ENCODE data around the gene EXOC4.
"Not testable (repeated sequence)": the region's sequence is repeated elsewhere in the genome, so short reads cannot be mapped to it uniquely, and the experiment has no call there.

EXOC4 gene

DNA sequence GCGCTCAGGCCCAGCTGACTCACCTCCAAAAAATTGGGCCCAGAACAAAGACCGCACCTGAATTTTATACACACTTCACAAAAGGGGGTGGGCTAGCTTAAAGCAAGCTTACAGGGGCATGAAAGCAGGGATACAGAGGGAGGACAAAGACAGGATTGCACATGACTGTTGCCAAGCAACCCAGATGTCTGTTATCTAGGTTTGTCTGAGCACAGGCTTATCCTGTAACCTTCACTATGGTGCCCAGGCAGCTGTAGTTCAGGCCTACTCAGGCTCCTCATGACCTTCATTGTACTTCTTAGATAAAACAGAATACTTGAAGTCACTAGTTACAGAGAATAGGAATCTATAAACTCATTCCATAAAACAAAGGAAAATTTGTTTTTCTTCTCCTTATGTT, 824.7 kb downstream of the EXOC4 start:
- not testable (repeated sequence) for DNase-seq (ENCODE audit: low read depth)

DNA sequence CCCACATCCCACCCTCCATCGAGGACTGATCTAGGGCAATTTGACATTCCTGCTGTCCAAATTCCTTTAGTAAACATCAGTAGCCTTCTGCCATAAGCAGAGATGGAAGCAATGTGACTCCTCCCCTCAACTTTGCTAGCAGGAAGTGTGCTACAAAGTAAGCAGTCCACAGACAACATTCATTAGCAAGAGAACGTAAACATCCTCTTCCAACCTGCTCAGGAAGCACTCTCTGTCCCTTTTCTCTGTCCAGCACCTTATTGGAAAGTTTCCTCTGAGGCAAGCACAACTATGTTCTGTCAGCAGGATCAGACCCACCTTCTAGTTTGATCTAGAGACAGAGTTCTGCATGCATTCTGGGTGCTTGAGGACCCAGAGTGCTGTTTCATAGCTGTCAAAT, 826.1 kb downstream of the EXOC4 start:
- no peak for DNase-seq (ENCODE audit: low read depth)

DNA sequence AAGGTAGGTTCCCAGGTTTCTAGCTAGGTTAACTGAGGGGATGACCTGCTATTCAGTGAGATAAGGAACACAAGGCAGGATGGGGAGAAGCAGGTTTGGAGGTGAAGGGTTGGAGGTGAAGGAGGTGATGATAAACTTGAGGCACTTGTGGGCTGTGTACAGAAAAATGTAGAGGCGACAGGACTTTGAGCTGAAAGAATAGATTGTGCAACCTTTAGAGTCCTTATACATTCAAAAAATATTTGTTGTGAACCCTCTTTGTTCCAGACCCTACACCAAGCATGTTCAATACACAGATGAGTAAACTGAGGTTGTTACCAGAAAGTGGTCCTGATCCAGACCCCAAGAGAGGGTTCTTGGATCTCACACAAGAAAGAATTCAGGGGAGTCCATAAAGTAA, 828.8 kb downstream of the EXOC4 start:
- no peak for DNase-seq (ENCODE audit: low read depth)

DNA sequence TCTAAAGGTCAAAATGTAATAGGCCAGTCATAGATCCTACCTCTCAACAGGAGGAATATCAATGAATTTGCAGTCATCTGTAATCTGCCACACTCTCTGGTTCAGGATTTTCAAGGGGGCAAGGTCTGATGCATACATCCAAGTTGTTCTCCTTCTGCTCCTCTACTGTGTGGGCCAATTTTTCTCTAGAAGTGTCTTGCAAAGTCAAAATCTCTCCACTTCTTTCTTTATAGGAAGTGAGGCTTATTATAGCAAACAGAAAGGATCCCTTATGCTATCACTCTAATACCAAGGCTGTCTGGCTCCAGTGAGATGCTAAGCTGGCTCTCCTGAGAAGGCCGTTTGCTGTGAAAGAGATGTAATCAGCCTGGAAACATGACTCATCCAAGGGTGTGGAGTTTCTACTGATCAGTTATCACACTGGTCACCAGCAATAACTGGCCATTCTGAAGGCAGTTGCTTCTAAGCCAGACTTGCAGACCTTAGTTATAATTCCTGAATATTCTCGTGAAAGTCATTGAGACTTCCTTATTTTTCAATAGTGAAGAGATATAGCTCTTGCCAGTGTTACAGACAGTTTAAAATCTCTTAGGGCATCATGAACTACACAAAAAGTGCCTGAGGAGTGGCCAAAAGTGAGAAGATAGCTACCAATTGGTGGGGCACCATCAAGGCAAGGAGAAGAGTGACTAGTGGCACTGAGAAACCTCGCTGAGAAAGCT, 831.0 kb downstream of the EXOC4 start:
- peak; percentile 15 for DNase-seq (ENCODE audit: low read depth)

DNA sequence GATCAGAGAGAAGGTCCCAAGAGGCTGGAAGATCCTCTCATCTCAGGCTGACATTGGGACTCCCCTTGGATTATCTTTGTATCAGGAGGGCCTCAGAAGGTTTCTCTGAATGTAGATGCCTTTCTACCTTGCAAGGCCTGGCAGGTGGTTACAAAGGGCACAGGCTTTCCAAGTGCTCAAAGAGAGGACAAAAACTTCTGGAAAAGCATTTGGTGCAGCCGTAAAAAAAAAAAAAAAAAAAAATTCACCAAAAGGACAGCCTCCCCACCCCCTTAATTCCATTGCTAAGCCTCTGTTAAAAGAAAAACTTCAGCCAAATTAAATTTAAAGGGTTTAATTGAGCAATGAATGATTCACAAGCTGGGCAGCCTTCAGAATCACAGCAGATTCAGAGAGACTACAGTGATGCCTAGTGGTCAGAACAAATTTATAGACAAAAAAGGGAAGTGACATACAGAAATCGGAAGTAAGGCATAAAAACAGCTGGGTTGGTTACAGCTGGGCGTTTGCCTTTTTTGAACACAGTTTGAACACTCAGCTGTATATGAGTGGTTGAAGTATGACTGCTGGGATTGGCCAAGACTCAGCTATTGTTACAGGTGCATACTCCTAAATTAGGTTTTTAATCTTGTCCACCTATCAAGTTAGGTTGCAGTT, 831.7 kb downstream of the EXOC4 start:
- DNase-seq (ENCODE audit: low read depth): no peak

DNA sequence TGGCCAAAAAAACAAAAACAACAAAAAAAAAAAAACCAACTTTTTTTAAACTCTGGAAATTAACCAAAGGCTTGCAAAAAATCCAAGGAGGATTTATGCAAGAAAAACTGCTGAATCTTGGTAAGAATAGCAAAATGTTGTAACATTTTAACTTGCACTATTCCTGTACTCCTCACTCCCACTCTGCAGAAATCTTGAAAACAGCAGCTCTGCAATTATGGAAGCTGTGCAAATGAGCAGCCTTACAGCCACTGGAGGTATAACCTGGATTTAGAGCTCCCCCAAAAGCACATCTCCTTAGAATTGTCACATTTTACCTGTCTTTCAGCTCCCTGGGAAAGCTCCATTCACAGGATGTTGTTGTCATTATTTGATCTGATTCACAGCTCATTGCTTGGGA, 832.4 kb downstream of the EXOC4 start:
- no peak for DNase-seq (ENCODE audit: low read depth)

DNA sequence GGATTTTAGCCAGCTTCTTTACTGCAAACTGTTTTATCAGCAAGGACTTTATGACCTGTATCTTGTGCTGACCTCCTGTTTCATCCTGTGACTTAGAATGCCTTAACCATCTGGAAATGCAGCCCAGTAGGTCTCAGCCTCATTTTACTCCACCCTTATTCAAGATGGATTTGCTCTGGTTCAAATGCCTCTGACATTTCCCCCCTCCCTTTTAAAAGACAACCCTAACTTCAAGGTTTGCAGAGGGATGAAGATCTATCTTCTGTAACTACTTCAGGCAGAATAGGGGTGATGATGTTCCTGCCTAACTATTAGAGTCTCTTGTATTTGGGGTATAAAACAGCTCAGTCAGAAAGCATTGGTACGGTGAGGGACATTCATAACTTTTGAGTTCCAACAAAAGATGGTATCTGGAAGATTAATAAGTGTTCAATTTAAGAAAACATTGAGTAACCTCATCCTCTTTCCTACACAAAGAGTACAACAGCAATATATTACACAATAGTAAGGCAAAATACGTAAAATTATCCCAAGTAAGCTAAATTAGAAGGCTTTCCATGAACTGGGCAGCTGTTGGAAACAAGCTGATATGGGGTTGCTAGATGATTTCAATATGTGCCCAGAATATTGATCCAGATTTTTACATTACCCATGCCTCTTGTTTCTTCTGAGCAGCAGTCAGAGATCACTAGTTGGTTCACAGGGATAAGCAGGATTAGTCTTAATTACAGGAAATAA, 834.3 kb downstream of the EXOC4 start:
- no peak for DNase-seq (ENCODE audit: low read depth)

DNA sequence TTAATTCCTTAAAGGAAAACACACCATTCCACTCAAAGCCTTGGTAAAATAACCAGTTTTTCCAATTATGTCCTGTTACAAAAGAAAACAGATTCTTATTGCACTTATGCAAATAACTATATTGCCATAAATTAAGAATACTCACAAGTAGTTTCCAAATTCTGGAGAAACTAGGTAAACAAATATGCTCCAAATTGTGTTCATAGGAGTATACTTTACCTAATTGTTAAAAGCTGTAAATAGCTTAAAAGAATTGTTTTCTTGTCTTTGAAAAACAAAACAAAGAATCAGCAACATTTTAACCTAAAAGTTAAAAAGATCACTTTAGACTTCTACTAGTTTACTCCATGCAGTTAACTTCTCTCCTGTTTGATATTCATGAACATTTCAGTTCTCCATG, 835.3 kb downstream of the EXOC4 start:
- no peak for DNase-seq (ENCODE audit: low read depth)

DNA sequence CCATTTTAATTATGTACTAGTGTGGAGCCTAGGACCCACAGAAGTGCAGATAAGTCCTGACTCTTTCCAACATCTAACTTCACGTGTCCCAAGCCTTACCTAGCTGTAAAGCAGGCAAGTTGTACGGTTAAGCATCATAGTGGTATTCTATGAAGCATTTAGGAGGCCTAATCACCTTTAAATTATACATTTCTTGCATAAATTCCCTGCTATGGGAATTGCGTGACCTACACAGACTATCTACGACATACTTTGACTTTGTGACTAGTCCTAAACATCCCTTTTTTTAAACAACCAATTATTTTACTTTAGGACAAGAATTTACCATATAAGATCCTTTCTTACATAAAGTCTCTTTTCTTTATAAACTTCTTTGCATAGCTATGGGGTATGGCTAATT, 836.6 kb downstream of the EXOC4 start:
- DNase-seq (ENCODE audit: low read depth): no peak

DNA sequence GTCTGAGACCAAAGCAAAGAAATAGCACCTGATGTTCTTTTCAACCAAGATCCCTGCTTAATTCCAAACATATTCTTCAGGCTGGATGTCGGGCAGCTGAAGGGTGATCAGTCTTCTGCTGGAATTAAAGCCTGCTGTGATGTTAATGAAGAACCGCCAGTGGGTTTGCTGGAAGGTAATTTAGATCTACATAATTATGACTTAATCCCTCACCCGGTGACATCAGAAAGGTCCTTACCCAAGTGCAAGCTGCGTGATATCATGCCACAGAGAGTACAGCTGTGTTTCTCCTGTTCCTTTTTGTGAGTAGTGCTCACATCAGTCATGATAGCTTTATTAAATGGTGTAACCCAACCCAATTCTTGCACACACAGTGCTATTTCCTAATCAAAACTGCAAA, 845.2 kb downstream of the EXOC4 start:
- DNase-seq (ENCODE audit: low read depth): no peak

DNA sequence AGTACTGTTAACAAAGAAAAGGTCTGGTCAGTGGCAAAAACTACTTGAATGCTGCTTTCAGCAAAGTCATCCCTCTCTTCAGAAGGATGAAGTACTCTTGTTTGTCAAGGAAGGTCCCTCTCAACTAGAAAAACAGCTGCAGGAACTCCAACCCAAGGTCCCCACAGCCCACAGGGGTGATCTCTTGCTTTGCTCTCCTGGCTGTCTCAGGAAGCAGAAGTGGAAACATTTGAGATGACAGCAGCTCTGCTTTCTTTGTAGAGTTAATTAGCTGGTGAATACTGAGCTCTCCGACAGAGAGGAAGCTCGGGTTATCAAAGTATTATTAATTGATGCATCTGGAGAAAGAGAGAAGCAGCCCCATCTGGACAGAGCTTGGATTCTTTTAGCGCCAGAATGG, 848.8 kb downstream of the EXOC4 start:
- no peak for DNase-seq (ENCODE audit: low read depth)

DNA sequence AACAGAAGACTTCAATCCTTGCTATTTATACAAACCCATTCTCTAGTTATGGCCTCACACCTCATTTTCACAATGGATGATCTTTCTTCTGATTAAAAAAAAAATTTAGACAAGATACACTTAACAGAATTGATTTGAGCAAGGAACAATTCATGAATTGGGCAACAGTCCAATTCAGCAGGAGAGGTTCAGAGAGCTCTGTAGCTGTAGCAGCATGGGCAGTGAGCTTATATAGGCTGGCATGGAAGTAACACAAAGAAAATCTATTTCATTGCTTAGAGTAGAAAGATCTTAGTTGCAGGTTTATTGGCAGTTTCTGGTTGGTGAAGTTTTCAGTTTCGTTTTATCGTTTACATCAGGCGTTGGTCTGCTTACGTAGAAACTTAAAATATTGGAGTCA, 851.3 kb downstream of the EXOC4 start:
- no peak for DNase-seq (ENCODE audit: low read depth)

DNA sequence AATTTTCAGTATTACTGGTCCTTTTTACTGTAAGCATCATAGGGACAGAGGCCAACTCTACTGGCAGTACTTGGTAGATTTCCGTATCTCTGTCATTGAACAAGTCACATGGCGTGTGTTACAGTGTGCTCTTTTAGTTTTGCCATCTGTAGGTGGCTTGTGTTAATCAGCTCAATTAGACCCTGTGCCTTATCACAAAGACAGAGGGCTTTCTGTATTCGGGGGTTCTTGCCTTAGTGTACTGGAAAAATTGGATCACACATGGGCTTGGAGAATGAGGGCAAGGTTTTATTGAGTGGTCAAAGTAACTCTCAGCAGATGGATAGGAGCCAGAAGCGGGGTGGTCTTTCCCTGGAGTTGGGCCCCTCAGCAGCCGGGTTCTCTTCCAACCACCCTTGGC, 853.0 kb downstream of the EXOC4 start:
- no peak for DNase-seq (ENCODE audit: low read depth)

DNA sequence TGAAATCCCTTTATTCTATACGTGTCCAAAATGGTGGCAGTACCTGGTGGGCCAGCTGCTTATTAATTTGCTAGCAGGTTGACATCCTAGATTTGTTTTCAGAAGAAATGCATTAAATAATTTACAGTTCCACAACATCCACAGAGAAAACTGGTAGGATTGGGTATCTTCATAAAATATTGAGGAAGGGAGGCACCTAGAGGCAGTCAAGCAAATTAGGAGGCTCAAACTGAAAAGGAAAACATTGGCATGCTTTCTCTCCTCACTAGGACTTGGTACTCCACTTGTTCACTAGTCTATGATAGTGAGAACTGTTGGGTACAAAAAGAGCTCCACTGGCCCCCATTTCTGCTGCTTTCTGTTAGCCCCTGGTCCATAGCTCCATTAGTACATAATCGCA, 855.9 kb downstream of the EXOC4 start:
- no peak for DNase-seq (ENCODE audit: low read depth)

DNA sequence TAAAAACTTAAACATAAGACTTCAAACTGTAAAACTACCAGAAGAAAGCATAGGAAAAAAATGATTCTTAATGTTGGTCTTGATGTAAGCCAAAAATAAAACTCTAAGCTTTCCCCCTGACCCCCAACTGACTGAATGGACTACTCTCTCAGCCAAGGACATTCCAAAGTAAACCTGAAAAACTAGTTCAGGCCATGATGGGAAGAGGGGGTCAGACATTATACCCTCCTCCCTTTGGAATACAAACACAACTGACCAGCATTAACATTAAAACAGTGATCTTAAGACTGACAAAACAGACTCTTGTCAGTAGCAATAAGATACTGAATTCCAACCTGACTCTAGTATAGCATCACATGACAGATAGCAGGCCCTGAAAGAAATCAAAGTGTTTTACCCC, 860.8 kb downstream of the EXOC4 start:
- DNase-seq (ENCODE audit: low read depth): no peak

DNA sequence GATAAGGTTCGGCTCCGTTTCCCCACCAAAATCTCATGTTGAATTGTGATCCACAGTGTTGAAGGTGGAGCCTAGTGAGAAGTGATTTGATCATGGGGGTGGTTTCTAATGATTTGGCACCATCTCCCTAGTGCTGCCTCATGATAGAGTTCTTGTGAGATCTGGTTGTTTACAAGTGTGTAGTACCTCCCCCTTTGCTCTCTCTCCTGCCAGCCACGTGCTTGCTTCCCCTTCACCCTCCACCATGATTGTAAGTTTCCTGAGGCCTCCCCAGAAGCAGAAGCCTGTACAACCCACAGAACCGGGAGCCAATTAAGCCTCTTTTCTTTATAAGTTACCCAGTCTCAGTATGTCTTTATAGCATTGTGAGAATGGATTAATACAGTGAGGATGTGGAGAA, 862.1 kb downstream of the EXOC4 start:
- DNase-seq (ENCODE audit: low read depth): no peak

Measured in HS-27A (cell line).